B cell (primary cell): ENCODE measurements around the gene WDR18. TPM values are rescaled to one million over a fixed set of nuclear protein-coding genes. Genes with fewer than 3 reads are reported as not detected.

Source experiments
- ATAC-seq: fragments of 200-7000 bp; cut with Tn5 transposase; one replicate; pipeline ENCODE4 v1.10.0; 2021; ENCODE audit warnings: low read depth, mild to moderate bottlenecking, moderate number of reproducible peaks, moderate library complexity
- CTCF ChIA-PET: fragments of 350-600 bp; sonication (Branson Sonifier 250); formaldehyde crosslinking; loops from one replicate; lab custom pipeline; 2021; ENCODE audit warnings: antibody characterized with exemption, inconsistent platforms; lab: Charles Lee
- POLR2A ChIA-PET: fragments of 350-600 bp; sonication (Branson Sonifier 250); formaldehyde crosslinking; loops from one replicate; lab custom pipeline; 2021; ENCODE audit warnings: antibody characterized with exemption; lab: Charles Lee
- DNase-seq: peaks from one replicate; pipeline ENCODE4 v3.0.0; 2013
- H2AFZ ChIP-seq: 2 replicates; pipeline ENCODE4 v1.6.1; 2012; ENCODE audit warnings: mild to moderate bottlenecking, low read depth, low read length; ENCODE audit not compliant: insufficient read depth, poor library complexity, severe bottlenecking
- H3K27ac ChIP-seq, 2 donors: 1 replicate in 1 of 2; 2 replicates in 1 of 2; pipeline ENCODE4 v1.5.1; 2012 to 2013; ENCODE audit warnings: low read length in 2 of 2, mild to moderate bottlenecking in 2 of 2, moderate library complexity in 1 of 2
- H3K27me3 ChIP-seq, 4 experiments: fragments of 200-600 bp in 1 of 4; sonication (generic) in 1 of 4; replicated peaks in 1 of 4; 1 replicate in 2 of 4; 2 replicates in 2 of 4; pipeline versions ENCODE4 v1.6.1 to v1.7.0; 2013 to 2016; ENCODE audit warnings: low read length in 3 of 4, mild to moderate bottlenecking in 2 of 4, mixed read lengths in 1 of 4, moderate library complexity in 1 of 4; ENCODE audit not compliant: insufficient read depth in 4 of 4, control insufficient read depth in 3 of 4; ENCODE audit errors: control extremely low read depth in 1 of 4
- H3K36me3 ChIP-seq, 2 experiments: replicated peaks in 1 of 2; 1 replicate in 1 of 2; 2 replicates in 1 of 2; pipeline versions ENCODE4 v1.6.1 to v1.7.1; 2013; ENCODE audit warnings: low read length in 1 of 2; ENCODE audit not compliant: insufficient read depth in 2 of 2, control insufficient read depth in 1 of 2; ENCODE audit errors: control extremely low read depth in 1 of 2, extremely low read depth in 1 of 2
- H3K4me1 ChIP-seq, 2 donors: fragments of 200-600 bp in 1 of 2; sonication (generic) in 1 of 2; 1 replicate in 1 of 2; 2 replicates in 1 of 2; pipeline versions ENCODE4 v1.5.1 to v1.6.1; 2013 to 2017; ENCODE audit warnings: low read length in 2 of 2; ENCODE audit not compliant: control insufficient read depth in 2 of 2, insufficient read depth in 2 of 2
- H3K4me2 ChIP-seq: replicated peaks from 2 replicates; pipeline ENCODE3; 2012; ENCODE audit warnings: mild to moderate bottlenecking, low read depth, low read length; ENCODE audit not compliant: poor library complexity, severe bottlenecking
- H3K4me3 ChIP-seq, 5 experiments: fragments of 200-600 bp in 1 of 5; sonication (generic) in 1 of 5; 1 replicate in 3 of 5; 2 replicates in 2 of 5; pipeline versions ENCODE4 v1.5.1 to v1.7.0; 2011 to 2016; ENCODE audit warnings: low read length in 4 of 5, mild to moderate bottlenecking in 4 of 5, low read depth in 2 of 5, control low read depth in 1 of 5, moderate library complexity in 1 of 5; ENCODE audit not compliant: insufficient read depth in 1 of 5; ENCODE audit errors: control extremely low read depth in 1 of 5, extremely low read depth in 1 of 5
- H3K79me2 ChIP-seq: fragments of 200-600 bp; sonication (generic); one replicate; pipeline ENCODE4 v1.6.0; 2016; ENCODE audit warnings: low read length; ENCODE audit not compliant: control insufficient read depth, insufficient read depth
- H3K9ac ChIP-seq: fragments of 200-600 bp; sonication (generic); 2 replicates; pipeline ENCODE4 v1.6.1; 2017; ENCODE audit warnings: mild to moderate bottlenecking, low read length, moderate library complexity
- H3K9me3 ChIP-seq, 3 donors: one replicate each; pipeline versions ENCODE4 v1.6.1 to v1.7.1; 2013; ENCODE audit warnings: low read length in 2 of 3; ENCODE audit not compliant: control insufficient read depth in 2 of 3, insufficient read depth in 1 of 3; ENCODE audit errors: control extremely low read depth in 1 of 3
- H4K20me1 ChIP-seq: 2 replicates; pipeline ENCODE4 v1.6.0; 2012; ENCODE audit warnings: mild to moderate bottlenecking, low read length; ENCODE audit not compliant: insufficient read depth, control insufficient read depth, poor library complexity, severe bottlenecking
- H3K27ac Mint-ChIP-seq: one replicate; pipeline ENCODE4 v1.8.0; 2021; ENCODE audit warnings: mixed read lengths
- H3K27me3 Mint-ChIP-seq: one replicate; pipeline ENCODE4 v1.8.0; 2021; ENCODE audit warnings: mixed read lengths
- H3K4me1 Mint-ChIP-seq: one replicate; pipeline ENCODE4 v1.8.0; 2021; ENCODE audit warnings: mixed read lengths
- H3K4me3 Mint-ChIP-seq: one replicate; pipeline ENCODE4 v1.8.0; 2021; ENCODE audit warnings: mixed read lengths
- H3K9me3 Mint-ChIP-seq: one replicate; pipeline ENCODE4 v1.8.0; 2022; ENCODE audit warnings: mixed read lengths; ENCODE audit not compliant: insufficient read depth
- EZH2 ChIP-seq: IDR thresholded peaks from 2 replicates; pipeline ENCODE4 v1.6.1; 2012; ENCODE audit warnings: borderline replicate concordance, low read depth, mild to moderate bottlenecking, moderate library complexity, low read length; ENCODE audit not compliant: insufficient read depth, poor library complexity, severe bottlenecking
- WGBS: methylation state at CpG from one replicate; pipeline ENCODE4 v1.1.5; 2013; ENCODE audit warnings: missing lambda C conversion rate; ENCODE audit not compliant: insufficient coverage; 5-methylcytosine and 5-hydroxymethylcytosine counted together
- intact Hi-C: fragments of 100-400 bp; cut with micrococcal nuclease; formaldehyde crosslinking; loops from one replicate; pipeline ENCODE4 v1.10.0; 2022
- polyA plus RNA-seq: library from polyadenylated mRNA; depleted of rRNA; stranded (reverse); fragments of >200 nt; gene quantifications from 2 replicates; pipeline ENCODE4 v1.2.3, GENCODE V29; 2012
- total RNA-seq, 2 donors: library from RNA; stranded (reverse); fragments of 120-200 nt in 1 of 2; gene quantifications; 1 replicate in 1 of 2; 2 replicates in 1 of 2; pipeline versions ENCODE4 v1.2.3 to v1.2.4, GENCODE V29; 2013 to 2022
- TF ChIP-seq, protein P1 (sequence below): fragments of 200-600 bp; IDR thresholded peaks from one replicate; pipeline ENCODE4 v1.8.0; 2022; ENCODE audit warnings: antibody characterized with exemption, mild to moderate bottlenecking

The WDR18 gene
- total and polyA plus RNA-seq, 2 donors (not counting 1 experiment from before 2014, with no cell fraction given), result 48.5 to 60.5 TPM

DNA sequence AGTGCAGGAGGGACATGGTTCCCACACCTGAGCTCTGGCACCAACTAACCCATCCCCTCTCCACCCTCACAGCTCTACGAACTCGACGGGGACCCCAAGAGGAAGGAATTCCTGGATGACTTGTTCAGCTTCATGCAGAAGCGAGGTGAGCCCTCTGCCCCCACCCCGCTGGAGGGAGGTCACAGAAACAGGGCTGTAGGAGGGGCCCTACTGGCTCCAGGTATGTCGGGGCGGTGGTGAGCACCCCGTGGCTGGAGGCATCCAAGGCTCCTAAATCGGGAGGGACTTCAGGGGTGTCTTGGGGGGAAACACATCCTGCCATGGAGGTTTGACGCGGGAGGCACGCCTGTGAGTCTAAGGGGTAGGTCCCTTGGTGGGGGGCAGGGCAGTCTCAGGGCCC, 24.1 kb upstream of the WDR18 start:
- ATAC-seq (no peak), DNase-seq (no peak)
- Mint-ChIP-seq H3K4me1 (peaks cover 1% of the 10 kb centered on the region), H3K9me3 (no peaks in the 10 kb centered on the region), H3K27me3 (no peaks in the 10 kb centered on the region), H3K27ac (no peak overlapping the region), H3K4me3 (no peak overlapping the region)
- H3K27me3 ChIP-seq, result no peaks in the 10 kb centered on the region
- CTCF ChIA-PET, result no interaction called here
- peaks cover 43% of the 10 kb centered on the region for H4K20me1 ChIP-seq
- H3K4me2 ChIP-seq, result no peak overlapping the region
- H3K9ac ChIP-seq, result no peak overlapping the region
- no peak overlapping the region for H3K4me3 ChIP-seq
- no peak overlapping the region for H3K27ac ChIP-seq
- POLR2A ChIA-PET, result no interaction called here
- TF ChIP-seq, protein P1, sequence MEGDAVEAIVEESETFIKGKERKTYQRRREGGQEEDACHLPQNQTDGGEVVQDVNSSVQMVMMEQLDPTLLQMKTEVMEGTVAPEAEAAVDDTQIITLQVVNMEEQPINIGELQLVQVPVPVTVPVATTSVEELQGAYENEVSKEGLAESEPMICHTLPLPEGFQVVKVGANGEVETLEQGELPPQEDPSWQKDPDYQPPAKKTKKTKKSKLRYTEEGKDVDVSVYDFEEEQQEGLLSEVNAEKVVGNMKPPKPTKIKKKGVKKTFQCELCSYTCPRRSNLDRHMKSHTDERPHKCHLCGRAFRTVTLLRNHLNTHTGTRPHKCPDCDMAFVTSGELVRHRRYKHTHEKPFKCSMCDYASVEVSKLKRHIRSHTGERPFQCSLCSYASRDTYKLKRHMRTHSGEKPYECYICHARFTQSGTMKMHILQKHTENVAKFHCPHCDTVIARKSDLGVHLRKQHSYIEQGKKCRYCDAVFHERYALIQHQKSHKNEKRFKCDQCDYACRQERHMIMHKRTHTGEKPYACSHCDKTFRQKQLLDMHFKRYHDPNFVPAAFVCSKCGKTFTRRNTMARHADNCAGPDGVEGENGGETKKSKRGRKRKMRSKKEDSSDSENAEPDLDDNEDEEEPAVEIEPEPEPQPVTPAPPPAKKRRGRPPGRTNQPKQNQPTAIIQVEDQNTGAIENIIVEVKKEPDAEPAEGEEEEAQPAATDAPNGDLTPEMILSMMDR, result no peak
- TF ChIP-seq EZH2, result no peak
- peaks cover 0 to 38% of the 10 kb centered on the region in 2 experiments for H3K36me3 ChIP-seq
- intact Hi-C loops, result no loop called here
- no peak overlapping the region for H2AFZ ChIP-seq
- H3K9me3 ChIP-seq, result peaks cover 0 to 7% (median 0%) of the 10 kb centered on the region in 3 donors
- peaks cover 27% of the 10 kb centered on the region for H3K79me2 ChIP-seq
- peaks cover 0 to 6% of the 10 kb centered on the region in 2 donors for H3K4me1 ChIP-seq
- 68% methylated on average over 11 of the region's 12 CpGs for WGBS

DNA sequence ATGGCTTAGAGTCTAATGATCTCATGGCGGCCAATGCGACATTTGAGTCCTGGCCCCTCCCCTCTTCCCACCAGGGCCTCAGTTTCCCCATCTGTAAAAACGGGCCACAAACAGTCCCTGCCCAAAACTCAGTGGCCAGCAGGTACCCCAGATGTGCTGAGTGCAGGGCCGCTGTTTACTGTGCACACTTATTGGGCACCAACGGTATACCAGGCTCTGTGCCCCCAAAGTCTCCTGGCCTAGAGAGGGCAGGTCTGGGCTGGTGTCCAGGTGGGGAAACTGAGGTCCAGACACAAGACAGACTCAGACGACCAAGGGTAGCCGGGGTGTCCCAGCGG, 23.6 kb upstream of the WDR18 start:
- POLR2A ChIA-PET, result no interaction called here
- Mint-ChIP-seq H3K27me3 (no peaks in the 10 kb centered on the region), H3K9me3 (no peaks in the 10 kb centered on the region), H3K4me3 (no peak overlapping the region), H3K27ac (no peak overlapping the region), H3K4me1 (peaks cover 3% of the 10 kb centered on the region)
- Histone ChIP-seq H3K27me3 (no peaks in the 10 kb centered on the region), H3K4me2 (no peak overlapping the region), H3K4me1 (peaks cover 0 to under 1% of the 10 kb centered on the region in 2 donors), H3K4me3 (no peak overlapping the region), H3K27ac (no peak overlapping the region), H3K36me3 (peaks cover 0 to 43% of the 10 kb centered on the region in 2 experiments), H3K9me3 (peaks cover 0 to 8% (median 0%) of the 10 kb centered on the region in 3 donors), H3K9ac (no peak overlapping the region), H3K79me2 (peaks cover 21% of the 10 kb centered on the region), H2AFZ (no peak overlapping the region), H4K20me1 (peaks cover 37% of the 10 kb centered on the region)
- intact Hi-C loops, result no loop called here
- TF ChIP-seq, protein P1, result no peak
- TF ChIP-seq EZH2, result no peak
- CTCF ChIA-PET, result no interaction called here
- DNase-seq (no peak), ATAC-seq (no peak)
- WGBS, result 89% methylated on average over 8 of the region's 8 CpGs
